Suppressor macrophage treated with lipopolysaccharide for 1 hour (primary cell): ENCODE measurements around the gene DOCK6.
"Not testable (repeated sequence)": the region's sequence is repeated elsewhere in the genome, so short reads cannot be mapped to it uniquely, and the experiment has no call there.

Experiments
- DNase-seq, 3 donors: peaks; one replicate each; pipeline ENCODE4 v3.0.0-alpha.2; 2020 to 2022

DOCK6 gene

DNA sequence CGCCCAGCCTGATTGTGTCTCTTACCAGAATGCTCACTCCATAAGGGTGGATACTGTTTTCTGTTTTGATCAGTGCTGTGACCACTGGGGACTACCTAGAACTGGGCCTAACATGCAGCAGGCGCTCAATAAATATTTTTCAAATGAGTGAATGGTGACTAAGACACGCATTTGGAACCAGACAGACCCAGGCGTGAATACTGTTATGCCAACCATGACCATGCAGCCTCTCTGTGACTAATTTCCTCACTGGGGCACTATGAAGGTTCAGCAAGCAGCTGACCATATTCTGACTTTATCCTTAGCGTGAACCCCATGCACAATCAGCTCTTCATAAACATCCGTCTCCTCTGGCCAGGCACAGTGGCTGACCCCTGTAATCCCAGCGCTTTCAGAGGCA, 93.8 kb downstream of the DOCK6 start:
- no peak for DNase-seq

DNA sequence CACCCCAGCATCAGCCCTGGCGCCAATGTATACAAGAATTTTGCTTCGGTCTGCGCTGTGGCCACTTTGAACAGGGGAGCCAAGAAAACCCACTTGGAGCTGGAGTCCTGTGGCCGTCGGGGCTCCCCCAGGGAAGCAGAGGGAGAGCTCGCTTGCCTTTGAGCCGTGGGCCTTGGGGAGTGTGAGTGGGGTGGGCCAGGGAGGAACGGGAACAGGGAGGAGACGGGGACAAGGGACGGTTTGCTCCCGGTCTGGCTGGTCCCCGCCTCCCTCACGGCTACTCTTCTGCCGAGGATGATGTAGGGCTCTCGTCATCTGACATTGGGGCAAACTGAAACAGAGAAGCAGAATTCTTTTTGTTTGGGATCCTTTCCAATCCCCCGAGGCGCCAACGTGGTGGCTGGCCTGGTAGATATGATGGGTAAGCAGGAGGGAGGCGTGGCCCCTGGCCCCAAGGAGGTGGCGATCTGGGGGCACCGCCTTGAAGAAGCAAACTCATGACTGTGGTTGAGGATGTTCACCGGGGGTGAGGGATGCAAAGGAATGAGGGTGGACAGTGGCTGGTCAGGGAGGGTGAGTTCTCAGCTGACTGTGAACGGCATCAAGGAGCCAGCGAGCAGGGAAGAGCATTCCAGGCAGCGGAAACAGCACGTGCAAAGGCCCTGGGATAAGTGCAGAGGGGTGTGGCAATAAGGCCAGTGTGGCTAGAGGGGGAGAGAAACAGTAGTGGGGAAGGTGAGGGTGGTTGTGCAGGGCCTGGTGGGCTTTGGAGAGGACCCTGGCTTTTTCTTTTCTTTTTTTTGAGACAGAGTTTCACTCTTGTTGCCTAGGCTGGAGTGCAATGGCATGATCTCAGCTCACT, 95.8 kb downstream of the DOCK6 start:
- no peak for DNase-seq

DNA sequence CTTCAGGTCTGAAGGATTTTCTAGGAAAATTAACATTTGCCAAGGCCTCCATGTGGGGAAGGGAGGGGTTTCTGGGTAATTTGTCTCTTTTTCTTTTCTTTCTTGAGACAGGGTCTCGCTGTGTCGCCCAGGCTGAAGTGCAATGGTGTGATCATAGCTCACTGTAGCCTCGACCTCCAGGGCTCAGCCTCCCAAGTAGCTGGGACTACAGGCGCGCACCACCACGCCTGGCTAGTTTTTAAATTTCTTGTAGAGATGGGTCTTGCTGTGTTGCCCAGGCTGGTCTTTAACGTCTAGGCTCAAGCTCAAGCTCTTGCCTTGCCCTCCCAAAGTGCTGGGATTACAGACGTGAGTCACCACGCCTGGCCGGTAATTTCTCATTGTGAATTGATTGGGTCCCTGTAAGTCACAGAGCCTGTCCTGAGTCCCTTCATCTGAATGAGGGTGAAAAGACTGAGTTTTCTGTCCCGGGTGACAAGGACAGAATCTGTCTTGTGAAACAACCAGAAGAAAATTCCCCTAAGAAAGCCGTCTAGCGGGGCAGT, 96.8 kb downstream of the DOCK6 start:
- DNase-seq: no peak

DNA sequence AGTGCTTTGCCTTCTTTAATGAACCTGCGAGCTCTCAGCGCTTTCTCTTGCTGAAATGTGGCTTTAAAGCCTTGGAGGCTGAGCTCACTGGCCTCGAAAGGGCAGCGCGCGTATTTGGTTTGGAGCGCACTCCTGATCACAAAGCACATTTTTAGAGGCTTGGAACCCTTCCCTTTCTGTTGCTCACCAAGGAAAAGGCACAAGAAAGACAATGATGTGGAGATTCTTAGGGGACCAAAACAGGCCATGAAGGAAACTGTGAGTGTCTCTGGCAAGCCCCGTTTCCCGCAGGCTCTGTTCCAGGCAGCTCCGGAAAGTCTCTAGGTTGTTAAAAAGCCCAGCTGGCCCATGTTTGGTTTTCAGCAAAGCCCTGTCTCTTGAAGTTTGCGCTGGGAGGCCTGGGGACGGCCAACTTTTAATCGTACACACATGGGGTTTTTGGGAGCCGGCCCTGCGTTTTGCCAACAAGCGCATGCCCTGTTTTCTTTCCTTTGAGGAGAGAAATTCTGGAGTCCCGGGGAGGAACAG, 97.4 kb downstream of the DOCK6 start:
- DNase-seq: no peak

DNA sequence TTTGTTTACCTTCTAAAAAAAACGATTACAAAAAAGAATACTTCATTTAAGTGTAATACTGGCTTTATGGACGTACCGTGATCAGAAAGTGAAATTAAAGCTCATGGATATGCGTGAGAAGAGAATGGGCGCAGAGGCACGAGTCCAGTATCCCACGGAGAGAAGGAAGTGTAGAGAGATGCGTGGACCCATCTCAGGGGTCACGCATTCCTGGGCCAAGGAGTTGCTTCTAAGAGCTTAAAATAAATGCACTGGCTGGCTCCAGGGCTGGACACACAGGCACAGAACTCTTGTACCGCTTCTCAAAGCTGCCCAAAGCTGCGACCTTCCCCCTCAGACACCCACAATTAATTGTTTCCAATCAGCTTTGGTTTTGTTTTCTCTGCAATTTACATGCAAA, 98.0 kb downstream of the DOCK6 start:
- no peak for DNase-seq

DNA sequence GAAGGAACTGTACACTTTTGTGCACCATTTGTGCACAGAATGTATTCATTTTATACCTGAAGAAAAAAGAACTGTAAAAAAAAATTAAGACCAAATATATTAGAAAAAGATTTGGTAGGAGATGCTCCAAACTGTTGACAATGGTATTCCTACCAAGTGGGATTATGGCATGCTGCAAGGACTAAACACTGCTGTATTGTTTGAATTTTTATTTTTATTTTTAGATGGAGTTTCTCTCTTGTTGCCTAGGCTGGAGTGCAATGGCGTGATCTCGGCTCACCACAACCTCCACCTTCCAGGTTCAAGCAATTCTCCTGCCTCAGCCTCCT, 101.9 kb downstream of the DOCK6 start:
- not testable (repeated sequence) for DNase-seq

DNA sequence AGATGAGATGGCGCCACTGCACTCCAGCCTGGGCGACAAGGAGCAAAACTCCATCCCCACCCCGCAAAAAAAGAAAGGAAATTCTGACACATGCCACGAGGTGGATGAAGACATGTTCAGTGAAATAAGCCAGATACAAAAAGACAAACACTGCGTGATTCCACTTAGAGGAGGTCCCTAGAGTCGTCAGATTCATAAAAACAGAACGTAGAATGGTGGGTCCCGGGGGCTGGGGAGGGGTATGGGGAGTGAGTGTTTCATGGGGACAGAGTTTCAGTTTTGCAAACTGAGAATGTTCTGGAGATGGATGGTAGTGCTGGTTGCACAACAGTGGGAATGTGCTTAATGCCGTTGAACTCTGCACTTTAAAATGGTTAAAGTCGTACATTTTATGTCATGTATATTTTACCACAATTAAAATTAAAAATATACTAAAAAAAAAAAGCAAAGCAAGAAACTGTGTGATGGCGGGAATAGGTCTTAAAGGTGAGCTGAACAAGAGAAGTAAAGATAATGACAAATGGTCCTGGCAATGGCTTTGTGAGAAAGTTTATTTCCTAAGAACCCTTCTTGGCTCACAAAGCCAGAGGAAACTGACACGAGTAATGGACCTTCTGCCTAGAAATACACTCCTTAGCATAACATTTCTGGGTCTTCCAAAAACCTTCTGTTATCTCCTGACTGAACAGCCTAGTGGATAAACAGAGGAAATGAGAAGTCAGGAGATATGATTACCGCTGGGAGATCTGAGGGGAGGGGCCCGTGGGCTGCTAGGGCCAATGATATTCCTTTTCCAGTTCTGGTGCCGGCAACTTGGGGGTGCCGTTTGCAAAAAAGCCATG, 102.5 kb downstream of the DOCK6 start:
- DNase-seq: no peak

DNA sequence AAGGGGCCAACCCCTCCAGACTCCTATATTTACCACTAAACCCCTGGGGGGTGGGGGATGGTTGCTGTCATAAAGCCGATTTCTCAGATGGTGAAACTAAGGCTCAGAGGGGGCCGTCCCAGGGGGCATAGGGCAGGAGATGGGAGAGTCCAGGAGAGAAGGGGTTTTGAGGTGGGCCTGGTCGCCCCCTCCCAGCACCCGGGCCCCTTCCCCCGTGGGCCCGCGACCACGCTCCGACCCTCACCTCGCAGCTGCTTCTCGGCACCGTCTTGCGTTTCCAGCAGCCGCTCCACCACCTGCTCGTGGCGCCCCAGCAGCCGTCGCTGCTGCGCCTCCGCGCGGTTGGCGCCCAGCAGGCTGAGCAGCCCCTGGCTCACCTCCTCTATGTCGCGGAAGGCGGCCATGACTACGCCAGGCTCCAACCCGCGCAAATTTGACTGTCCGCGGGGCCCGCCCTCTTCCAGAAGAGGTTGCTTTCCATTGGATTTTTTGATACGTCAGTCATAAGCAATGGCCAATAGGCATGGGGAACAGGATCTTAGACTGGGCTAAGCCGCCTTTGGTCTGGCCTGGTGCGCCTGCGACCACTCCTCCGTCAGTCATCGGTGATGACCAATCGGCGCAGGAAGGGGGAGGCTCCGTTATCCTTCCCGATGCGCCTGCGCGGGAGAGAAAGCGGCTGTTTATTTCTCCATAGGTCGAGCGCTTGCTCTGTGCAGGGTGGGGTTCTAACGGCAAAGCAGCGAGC, 106.8 kb downstream of the DOCK6 start, which contains the start of gene SPC24:
Gene SPC24 (minus strand): TSS at position 410 of the 748 bp plus-strand sequence. CDS start 6 bp downstream, at position 404.
- DNase-seq: peak; percentile 97 to 99 (median 98)

DNA sequence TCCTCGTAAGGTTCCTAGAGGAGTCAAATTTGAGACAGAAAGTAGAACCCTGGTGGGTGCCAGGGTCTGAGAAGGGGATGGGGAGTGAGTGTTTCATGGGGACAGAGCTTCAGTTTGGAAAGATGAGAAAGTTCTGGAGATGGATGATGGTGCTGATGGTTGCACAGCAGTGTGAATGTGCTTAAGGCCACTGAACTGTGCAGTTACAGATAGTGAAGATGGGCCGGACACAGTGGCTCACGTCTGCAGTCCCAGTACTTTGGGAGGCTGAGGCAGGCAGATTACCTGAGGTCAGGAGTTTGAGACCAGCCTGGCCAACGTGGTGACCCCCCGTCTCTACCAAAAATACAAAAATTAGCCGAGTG, 107.7 kb downstream of the DOCK6 start:
- DNase-seq: no peak

DNA sequence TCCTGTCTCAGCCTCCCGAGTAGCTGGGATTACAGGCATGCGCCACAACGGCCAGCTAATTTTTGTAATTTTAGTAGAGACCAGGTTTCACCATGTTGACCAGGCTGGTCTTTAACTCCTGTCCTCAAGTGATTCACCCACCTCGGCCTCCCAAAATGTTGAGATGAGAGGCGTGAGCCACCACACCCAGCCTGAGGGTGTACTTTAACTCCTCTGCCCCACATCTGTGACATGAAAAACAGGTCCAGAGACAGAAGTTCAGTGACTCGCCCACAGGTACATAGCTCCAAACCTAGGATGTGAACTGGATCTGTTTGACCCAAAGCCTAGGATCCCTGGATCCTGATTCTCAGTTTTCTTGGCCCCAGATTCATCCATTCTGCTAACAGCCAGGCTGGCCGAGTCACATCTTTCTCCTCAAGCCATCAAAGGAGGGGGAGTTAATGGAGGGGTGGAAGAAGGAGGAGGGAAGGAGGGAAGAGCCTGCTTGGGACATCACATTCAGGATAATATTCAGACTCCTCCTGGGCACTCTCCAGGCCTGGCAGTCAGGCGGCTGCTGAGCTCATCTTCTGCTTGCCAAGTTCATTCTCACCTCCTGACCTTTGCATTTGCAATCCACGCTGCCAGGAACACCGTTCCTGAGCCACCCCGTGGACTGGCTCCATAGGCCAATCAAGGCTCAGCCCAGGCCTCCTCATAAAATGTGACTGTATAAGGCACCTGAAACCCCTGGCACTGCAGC, 109.8 kb downstream of the DOCK6 start:
- DNase-seq: no peak

DNA sequence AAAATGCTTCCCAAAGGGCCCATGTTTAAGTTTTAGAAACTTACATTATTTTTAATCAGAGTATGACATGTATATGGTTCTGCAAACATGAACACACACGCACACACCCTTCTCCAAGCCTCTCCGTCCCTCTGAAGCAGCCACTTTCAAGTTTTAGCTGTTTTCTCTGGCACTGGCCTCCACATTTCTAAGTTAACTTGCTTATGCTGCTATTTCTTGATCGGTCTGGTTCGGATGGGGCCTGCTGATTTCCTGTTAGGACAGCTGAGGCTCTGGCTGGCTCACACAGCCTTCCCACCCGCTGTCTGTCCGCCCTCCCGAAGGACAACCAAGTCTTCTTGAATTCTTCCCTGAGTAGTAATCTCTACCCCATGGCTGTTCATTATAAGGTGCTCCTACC, 111.1 kb downstream of the DOCK6 start:
- no peak for DNase-seq
